Bronchial epithelial cell (primary cell): ENCODE measurements around the gene DYRK1B. TPM values are rescaled to one million over a fixed set of nuclear protein-coding genes. Genes with fewer than 3 reads are reported as not detected.

ENCODE experiments used
- DNase-seq: peaks from one replicate; pipeline ENCODE4 v3.0.0-alpha.2; 2010; ENCODE audit warnings: low read depth
- FAIRE-seq: peaks from 2 replicates; lab custom pipeline; 2011; peaks lifted over from hg19 to GRCh38; lab: Jason Lieb, UNC
- H3K27me3 ChIP-seq: 2 replicates; pipeline ENCODE4 v1.5.1; 2011; ENCODE audit warnings: low read length; ENCODE audit not compliant: control insufficient read depth, insufficient read depth
- H3K36me3 ChIP-seq: 2 replicates; pipeline ENCODE4 v1.5.1; 2011; ENCODE audit warnings: low read length; ENCODE audit not compliant: control insufficient read depth, insufficient read depth
- H3K4me3 ChIP-seq: 2 replicates; pipeline ENCODE4 v1.5.1; 2011; ENCODE audit warnings: mild to moderate bottlenecking, low read depth, low read length, control low read depth
- CTCF ChIP-seq: IDR thresholded peaks from 2 replicates; pipeline ENCODE4 v1.5.1; 2011; ENCODE audit warnings: mild to moderate bottlenecking, moderate library complexity, low read length, control low read depth, inconsistent platforms; ENCODE audit not compliant: insufficient read depth, severe bottlenecking
- total RNA-seq: library from RNA; depleted of rRNA; stranded (reverse); fragments of >200 nt; gene quantifications from 2 replicates; pipeline ENCODE4 v1.2.1, GENCODE V29; 2014

Gene DYRK1B
- total RNA-seq, 1 donor from 2014 or later = 3.2 TPM

- no peak for FAIRE-seq
- Histone ChIP-seq H3K27me3 (no peaks in the 10 kb centered on the region), H3K4me3 (no peak overlapping the region), H3K36me3 (no peaks in the 10 kb centered on the region)
- no peak for TF ChIP-seq CTCF
- DNase-seq = no peak
Measured at GRCh38 chr19:39852882-39853281, 18.9 kb upstream of the DYRK1B start.

- TF ChIP-seq CTCF = no peak
- FAIRE-seq (no peak), DNase-seq (peak; percentile 16)
- no peaks in the 10 kb centered on the region for H3K36me3 ChIP-seq
- H3K27me3 ChIP-seq = no peaks in the 10 kb centered on the region
- no peak overlapping the region for H3K4me3 ChIP-seq
Measured at GRCh38 chr19:39850892-39851291, 16.9 kb upstream of the DYRK1B start.

- TF ChIP-seq CTCF = no peak
- Histone ChIP-seq H3K27me3 (no peaks in the 10 kb centered on the region), H3K36me3 (no peaks in the 10 kb centered on the region), H3K4me3 (no peak overlapping the region)
- DNase-seq (no peak), FAIRE-seq (no peak)
Measured at GRCh38 chr19:39848392-39848791, 14.4 kb upstream of the DYRK1B start.

GRCh38 chr19:39847525-39847924, 13.6 kb upstream of the DYRK1B start:
- no peak for TF ChIP-seq CTCF
- H3K36me3 ChIP-seq = no peaks in the 10 kb centered on the region
- FAIRE-seq (no peak), DNase-seq (no peak)
- no peaks in the 10 kb centered on the region for H3K27me3 ChIP-seq
- H3K4me3 ChIP-seq = no peak overlapping the region

- FAIRE-seq = no peak
- no peak for TF ChIP-seq CTCF
- Histone ChIP-seq H3K4me3 (peak overlapping the region; percentile 95), H3K27me3 (no peaks in the 10 kb centered on the region), H3K36me3 (no peaks in the 10 kb centered on the region)
- DNase-seq = no peak
Measured at GRCh38 chr19:39846678-39847486, 12.9 kb upstream of the DYRK1B start.
